Activated naive CD8-positive, alpha-beta T cell (primary cell): ENCODE results near the gene KDM8.

ENCODE experiments used
- H3K27ac Mint-ChIP-seq: one replicate; pipeline ENCODE4 v1.8.0; 2021; ENCODE audit warnings: mixed read lengths
- H3K27me3 Mint-ChIP-seq: one replicate; pipeline ENCODE4 v1.8.0; 2021; ENCODE audit warnings: mixed read lengths
- H3K36me3 Mint-ChIP-seq: one replicate; pipeline ENCODE4 v1.8.0; 2021; ENCODE audit warnings: mixed read lengths
- H3K4me1 Mint-ChIP-seq: one replicate; pipeline ENCODE4 v1.8.0; 2021; ENCODE audit warnings: low read depth, mixed read lengths
- H3K4me3 Mint-ChIP-seq: one replicate; pipeline ENCODE4 v1.8.0; 2021; ENCODE audit warnings: mild to moderate bottlenecking, mixed read lengths
- H3K9me3 Mint-ChIP-seq: one replicate; pipeline ENCODE4 v1.8.0; 2021; ENCODE audit warnings: low read depth, mixed read lengths

KDM8 gene

GRCh38 chr16:27181019-27181790 lies 22.1 kb upstream of the KDM8 start:
- Mint-ChIP-seq H3K4me3 (no peak overlapping the region), H3K27ac (no peak overlapping the region), H3K9me3 (peaks cover 3% of the 10 kb centered on the region), H3K27me3 (no peaks in the 10 kb centered on the region), H3K36me3 (no peaks in the 10 kb centered on the region), H3K4me1 (peaks cover 44% of the 10 kb centered on the region)

- H3K27me3 Mint-ChIP-seq = no peaks in the 10 kb centered on the region
- no peak overlapping the region for H3K4me3 Mint-ChIP-seq
- no peak overlapping the region for H3K27ac Mint-ChIP-seq
- H3K36me3 Mint-ChIP-seq = no peaks in the 10 kb centered on the region
- H3K4me1 Mint-ChIP-seq = peaks cover 28% of the 10 kb centered on the region
- H3K9me3 Mint-ChIP-seq = peaks cover 3% of the 10 kb centered on the region
These were observed 20.4 kb upstream of the KDM8 start for GRCh38 chr16:27182906-27183405.

DNA sequence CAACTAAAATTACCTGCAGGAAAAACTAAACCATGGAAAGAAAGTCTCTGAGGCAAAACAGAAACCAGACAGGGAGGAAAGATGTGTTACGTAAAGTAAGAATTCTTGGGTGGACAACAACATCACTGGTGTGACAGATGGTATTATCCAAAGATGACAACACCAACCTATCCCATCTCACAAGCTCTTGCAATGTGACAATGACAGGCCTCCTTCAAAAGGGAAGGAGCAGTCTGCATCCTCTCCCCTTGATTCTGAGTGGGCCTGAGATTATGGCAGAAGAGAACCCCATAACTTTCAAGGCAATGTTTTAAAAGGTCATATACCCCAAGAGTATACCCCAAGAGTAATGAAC lies 17.6 kb upstream of the KDM8 start:
- no peak overlapping the region for H3K4me3 Mint-ChIP-seq
- H3K4me1 Mint-ChIP-seq = peaks cover 12% of the 10 kb centered on the region
- no peaks in the 10 kb centered on the region for H3K36me3 Mint-ChIP-seq
- H3K27ac Mint-ChIP-seq = no peak overlapping the region
- peaks cover 3% of the 10 kb centered on the region for H3K9me3 Mint-ChIP-seq
- H3K27me3 Mint-ChIP-seq = no peaks in the 10 kb centered on the region

DNA sequence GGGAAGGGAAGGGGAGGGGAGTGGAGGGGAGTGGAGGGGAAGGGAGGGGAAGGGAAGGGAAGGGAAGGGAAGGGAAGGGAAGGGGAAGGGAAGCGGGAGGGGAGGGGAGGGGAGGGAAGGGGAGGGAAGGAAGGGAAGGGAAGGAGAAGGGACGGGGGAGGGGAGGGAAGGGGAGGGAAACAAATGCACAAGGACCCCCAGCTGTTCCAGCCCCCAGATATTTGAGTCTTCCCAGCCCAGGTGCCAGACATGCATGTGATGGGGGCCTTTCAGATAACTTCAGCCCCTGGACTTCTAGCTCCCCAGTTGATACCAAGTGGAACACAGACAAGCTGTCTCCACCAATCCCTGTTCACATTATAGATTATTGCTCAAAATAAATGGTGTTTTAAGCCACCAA lies 14.7 kb upstream of the KDM8 start:
- Mint-ChIP-seq H3K27ac (peak overlapping the region; percentile 61), H3K4me1 (peaks cover 10% of the 10 kb centered on the region), H3K36me3 (no peaks in the 10 kb centered on the region), H3K4me3 (no peak overlapping the region), H3K9me3 (no peaks in the 10 kb centered on the region), H3K27me3 (no peaks in the 10 kb centered on the region)

DNA sequence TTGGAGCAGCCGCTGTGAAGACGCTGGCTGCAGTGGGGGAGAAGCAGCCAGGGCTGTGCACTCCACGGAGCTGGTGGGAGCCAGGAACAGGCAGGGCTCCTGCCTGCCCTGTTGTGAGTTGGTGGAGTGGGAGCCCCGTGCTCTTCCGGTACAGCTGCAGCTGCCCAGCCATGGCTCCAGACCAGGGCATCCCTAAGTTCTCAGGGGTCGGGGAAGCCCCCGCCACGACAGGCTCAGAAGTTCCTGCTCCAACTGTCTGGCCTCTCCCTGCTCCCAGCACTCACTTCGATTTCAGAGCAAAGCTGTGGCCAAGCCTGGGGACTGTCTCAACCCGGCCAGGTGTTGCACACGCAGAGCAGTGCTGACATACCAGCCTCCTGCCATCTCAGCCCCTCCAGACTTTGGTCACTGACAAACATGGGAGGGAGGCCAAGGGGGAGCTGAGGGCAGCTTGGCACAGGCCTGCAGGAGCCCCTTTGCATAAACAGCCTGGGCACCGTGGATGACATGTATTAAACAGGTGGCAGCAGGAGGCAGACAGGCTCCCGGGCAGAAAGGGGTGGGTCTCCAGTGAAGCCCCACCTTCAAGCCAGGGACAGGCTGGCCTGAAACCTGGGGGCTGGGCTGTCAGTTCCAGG lies 13.9 kb upstream of the KDM8 start:
- Mint-ChIP-seq H3K27me3 (no peaks in the 10 kb centered on the region), H3K4me3 (no peak overlapping the region), H3K4me1 (peaks cover 11% of the 10 kb centered on the region), H3K9me3 (no peaks in the 10 kb centered on the region), H3K36me3 (peaks cover under 1% of the 10 kb centered on the region), H3K27ac (no peak overlapping the region)

DNA sequence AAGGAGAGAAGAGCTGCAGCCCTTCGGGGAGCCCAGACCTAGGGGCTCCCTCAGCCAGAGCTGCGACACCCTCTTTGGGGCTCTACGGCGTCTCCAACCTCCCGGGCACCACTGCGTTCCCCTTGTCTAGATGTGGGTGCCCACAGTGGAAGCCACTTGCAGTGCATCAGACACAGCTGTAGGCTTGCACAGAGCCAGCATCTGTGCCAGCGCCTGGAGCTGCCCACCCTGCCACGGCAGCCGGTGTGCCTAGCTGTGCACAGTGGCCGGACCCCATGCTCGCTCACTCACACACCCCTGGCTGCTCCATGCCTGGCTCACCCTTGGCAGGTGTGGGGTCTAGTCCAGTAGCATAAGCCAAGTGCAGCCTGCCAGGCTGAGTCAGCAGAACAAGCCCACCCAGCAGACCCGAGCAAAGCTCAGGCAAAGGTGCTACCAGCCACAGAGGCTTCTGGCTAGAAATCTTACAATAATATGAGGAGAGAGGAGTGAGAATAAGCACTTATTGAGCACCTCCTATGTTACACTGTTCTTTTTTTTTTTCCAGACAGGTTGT lies 12.9 kb upstream of the KDM8 start:
- no peak overlapping the region for H3K27ac Mint-ChIP-seq
- H3K36me3 Mint-ChIP-seq = peaks cover 3% of the 10 kb centered on the region
- no peaks in the 10 kb centered on the region for H3K9me3 Mint-ChIP-seq
- no peaks in the 10 kb centered on the region for H3K27me3 Mint-ChIP-seq
- peaks cover 21% of the 10 kb centered on the region for H3K4me1 Mint-ChIP-seq
- no peak overlapping the region for H3K4me3 Mint-ChIP-seq

- no peaks in the 10 kb centered on the region for H3K9me3 Mint-ChIP-seq
- H3K4me3 Mint-ChIP-seq = no peak overlapping the region
- H3K27me3 Mint-ChIP-seq = no peaks in the 10 kb centered on the region
- H3K27ac Mint-ChIP-seq = no peak overlapping the region
- peaks cover 26% of the 10 kb centered on the region for H3K4me1 Mint-ChIP-seq
- peaks cover 3% of the 10 kb centered on the region for H3K36me3 Mint-ChIP-seq
These were observed 11.9 kb upstream of the KDM8 start for GRCh38 chr16:27191352-27191924.

- peaks cover 43% of the 10 kb centered on the region for H3K4me1 Mint-ChIP-seq
- H3K36me3 Mint-ChIP-seq = peaks cover 3% of the 10 kb centered on the region
- no peak overlapping the region for H3K27ac Mint-ChIP-seq
- no peaks in the 10 kb centered on the region for H3K9me3 Mint-ChIP-seq
- no peak overlapping the region for H3K4me3 Mint-ChIP-seq
- no peaks in the 10 kb centered on the region for H3K27me3 Mint-ChIP-seq
These were observed 9.9 kb upstream of the KDM8 start for GRCh38 chr16:27193300-27193990.

GRCh38 chr16:27195076-27195741 lies 8.1 kb upstream of the KDM8 start:
- peaks cover 58% of the 10 kb centered on the region for H3K4me1 Mint-ChIP-seq
- no peaks in the 10 kb centered on the region for H3K9me3 Mint-ChIP-seq
- H3K27ac Mint-ChIP-seq = peak overlapping the region; percentile 46
- H3K36me3 Mint-ChIP-seq = peaks cover 3% of the 10 kb centered on the region
- H3K4me3 Mint-ChIP-seq = no peak overlapping the region
- no peaks in the 10 kb centered on the region for H3K27me3 Mint-ChIP-seq

- Mint-ChIP-seq H3K27me3 (no peaks in the 10 kb centered on the region), H3K4me1 (peaks cover 67% of the 10 kb centered on the region), H3K9me3 (no peaks in the 10 kb centered on the region), H3K4me3 (peak overlapping the region; percentile 43), H3K27ac (peak overlapping the region; percentile 88), H3K36me3 (peaks cover 3% of the 10 kb centered on the region)
These were observed 7.3 kb upstream of the KDM8 start for GRCh38 chr16:27195941-27196595.

- Mint-ChIP-seq H3K4me1 (peaks cover 70% of the 10 kb centered on the region), H3K4me3 (peak overlapping the region; percentile 21), H3K9me3 (no peaks in the 10 kb centered on the region), H3K27ac (peak overlapping the region; percentile 87), H3K27me3 (no peaks in the 10 kb centered on the region), H3K36me3 (peaks cover 3% of the 10 kb centered on the region)
These were observed 6.3 kb upstream of the KDM8 start for GRCh38 chr16:27197004-27197403.

DNA sequence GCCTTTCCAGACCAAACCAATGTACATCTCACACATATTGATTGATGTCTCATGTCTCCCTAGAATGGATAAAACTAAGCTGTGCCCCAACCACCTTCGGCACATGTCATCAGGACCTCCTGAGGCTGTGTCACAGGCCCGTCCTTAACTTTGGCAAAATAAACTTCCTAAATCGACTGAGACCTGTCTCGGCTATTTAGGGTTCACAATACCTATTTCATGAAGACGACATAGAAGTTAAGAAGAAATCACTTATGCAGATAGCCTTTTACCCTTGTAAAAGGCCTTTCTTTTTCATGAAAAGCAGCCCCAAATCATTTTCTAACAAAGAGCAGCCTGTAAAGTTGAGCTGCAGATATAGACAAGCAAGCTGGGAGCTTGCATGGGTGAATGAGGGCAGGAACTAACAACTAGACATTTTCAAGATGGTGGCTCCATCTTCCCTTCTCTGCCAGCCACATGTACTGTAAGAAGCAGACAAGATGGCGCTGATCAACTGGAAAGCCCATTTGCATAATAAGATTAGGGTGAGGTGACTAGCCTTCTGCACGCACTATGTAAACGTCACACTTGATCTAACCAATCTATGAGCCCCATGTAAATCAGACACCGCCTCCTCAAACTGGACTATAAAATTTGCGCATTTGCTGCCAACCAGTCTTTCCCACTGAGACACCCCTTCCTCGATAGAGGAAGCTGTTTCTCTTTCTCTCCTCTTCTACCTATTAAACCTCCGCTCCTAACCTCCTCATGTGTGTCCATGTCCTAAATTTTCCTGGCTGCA lies 4.7 kb upstream of the KDM8 start:
- Mint-ChIP-seq H3K4me3 (no peak overlapping the region), H3K27me3 (no peaks in the 10 kb centered on the region), H3K4me1 (peaks cover 82% of the 10 kb centered on the region), H3K27ac (peak overlapping the region; percentile 87), H3K36me3 (peaks cover 3% of the 10 kb centered on the region), H3K9me3 (no peaks in the 10 kb centered on the region)

DNA sequence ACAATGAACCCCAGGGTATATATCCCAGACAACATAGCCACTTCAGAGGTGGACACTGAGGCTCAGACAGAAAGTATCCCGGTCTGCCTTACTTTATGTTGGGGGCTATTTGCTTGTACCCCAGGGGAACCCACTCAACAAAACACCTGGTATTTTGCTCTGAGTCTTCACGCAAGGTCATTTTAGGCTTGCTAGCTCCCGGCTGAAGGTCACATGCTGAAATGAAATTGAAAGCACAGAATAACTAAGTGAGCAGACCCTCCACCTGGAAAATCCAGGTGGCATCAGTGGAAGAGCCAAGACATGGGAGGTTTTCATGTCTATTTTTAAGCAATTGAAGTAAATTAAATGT lies 4.1 kb upstream of the KDM8 start:
- H3K27me3 Mint-ChIP-seq = no peaks in the 10 kb centered on the region
- H3K4me1 Mint-ChIP-seq = peaks cover 85% of the 10 kb centered on the region
- no peaks in the 10 kb centered on the region for H3K9me3 Mint-ChIP-seq

More for the DNA sequence above, 4.1 kb upstream of the KDM8 start:
- Mint-ChIP-seq H3K36me3 (peaks cover 5% of the 10 kb centered on the region), H3K27ac (peak overlapping the region; percentile 87), H3K4me3 (no peak overlapping the region)
